K562 (cell line): Measurements from ENCODE around the gene NUMB.

ENCODE experiments used
- CC2D1A ChIP-seq: fragments of 450-650 bp; IDR thresholded peaks from 2 replicates; pipeline ENCODE4 v1.6.1; 2017; ENCODE audit warnings: mild to moderate bottlenecking
- FOXK1 ChIP-seq: sonication (generic); formaldehyde crosslinking; IDR thresholded peaks from 2 replicates; pipeline ENCODE4 v1.8.0; 2022; ENCODE audit warnings: missing genetic modification reagents, mild to moderate bottlenecking, borderline replicate concordance
- SIX5 ChIP-seq, 2 experiments: IDR thresholded peaks; 2 replicates each; pipeline ENCODE4 v1.6.1; 2011; ENCODE audit warnings: low read length in 2 of 2, borderline replicate concordance in 1 of 2, low read depth in 1 of 2, mild to moderate bottlenecking in 1 of 2, moderate library complexity in 1 of 2; ENCODE audit not compliant: insufficient read depth in 1 of 2
- TARDBP ChIP-seq: fragments of 450-650 bp; IDR thresholded peaks from 2 replicates; pipeline ENCODE4 v1.6.1; 2016
- TF ChIP-seq, protein P1 (sequence below): sonication (generic); formaldehyde crosslinking; IDR thresholded peaks from 2 replicates; pipeline ENCODE4 v1.8.0; 2022; ENCODE audit warnings: mild to moderate bottlenecking, low read depth, missing genetic modification reagents
- TF ChIP-seq, protein P2 (sequence below): sonication (generic); formaldehyde crosslinking; IDR thresholded peaks from 2 replicates; pipeline ENCODE4 v1.9.0; 2022; ENCODE audit warnings: mild to moderate bottlenecking, missing genetic modification reagents
- TF ChIP-seq, protein P3 (sequence below): IDR thresholded peaks from 2 replicates; pipeline ENCODE4 v1.6.1; 2012; ENCODE audit warnings: low read depth, low read length, improper control_type of control experiment, borderline replicate concordance
- TF ChIP-seq, protein P4 (sequence below), 3 experiments: IDR thresholded peaks in 2 of 3; conservative IDR thresholded peaks in 1 of 3; 2 replicates each; pipeline ENCODE4 v1.5.1; 2011 to 2012; ENCODE audit warnings: low read length in 3 of 3, mild to moderate bottlenecking in 3 of 3, control low read depth in 2 of 3, improper control_type of control experiment in 1 of 3, inconsistent platforms in 1 of 3, low read depth in 1 of 3, mixed read lengths in 1 of 3, moderate library complexity in 1 of 3; ENCODE audit not compliant: insufficient read depth in 2 of 3

DNA sequence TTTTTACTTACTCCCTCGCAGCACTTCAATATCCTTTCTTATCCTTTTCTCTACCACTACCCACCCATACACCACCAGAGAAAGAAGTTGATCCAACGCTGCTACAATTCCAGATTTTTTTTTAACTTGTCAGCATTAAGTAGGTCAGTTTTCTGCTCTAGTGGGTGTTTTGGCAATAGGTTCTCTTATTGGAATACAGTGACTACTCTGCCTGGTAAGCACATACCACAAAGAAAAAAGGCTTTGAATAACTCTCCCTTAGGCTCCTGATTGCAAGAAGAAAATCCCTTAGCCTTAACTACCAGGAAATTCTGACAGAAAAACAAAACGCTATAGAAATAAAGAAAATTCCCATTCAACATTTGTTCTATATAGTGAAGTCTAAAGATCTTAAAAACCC lies 72.0 kb downstream of the NUMB start:
- TF ChIP-seq, protein P1, sequence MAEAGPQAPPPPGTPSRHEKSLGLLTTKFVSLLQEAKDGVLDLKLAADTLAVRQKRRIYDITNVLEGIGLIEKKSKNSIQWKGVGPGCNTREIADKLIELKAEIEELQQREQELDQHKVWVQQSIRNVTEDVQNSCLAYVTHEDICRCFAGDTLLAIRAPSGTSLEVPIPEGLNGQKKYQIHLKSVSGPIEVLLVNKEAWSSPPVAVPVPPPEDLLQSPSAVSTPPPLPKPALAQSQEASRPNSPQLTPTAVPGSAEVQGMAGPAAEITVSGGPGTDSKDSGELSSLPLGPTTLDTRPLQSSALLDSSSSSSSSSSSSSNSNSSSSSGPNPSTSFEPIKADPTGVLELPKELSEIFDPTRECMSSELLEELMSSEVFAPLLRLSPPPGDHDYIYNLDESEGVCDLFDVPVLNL (CRISPR knock-in tag), result no peak
- no peak for TF ChIP-seq TARDBP
- no peak for TF ChIP-seq CC2D1A
- TF ChIP-seq, protein P2, sequence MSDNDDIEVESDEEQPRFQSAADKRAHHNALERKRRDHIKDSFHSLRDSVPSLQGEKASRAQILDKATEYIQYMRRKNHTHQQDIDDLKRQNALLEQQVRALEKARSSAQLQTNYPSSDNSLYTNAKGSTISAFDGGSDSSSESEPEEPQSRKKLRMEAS (CRISPR knock-in tag), result no peak
- TF ChIP-seq, protein P3, sequence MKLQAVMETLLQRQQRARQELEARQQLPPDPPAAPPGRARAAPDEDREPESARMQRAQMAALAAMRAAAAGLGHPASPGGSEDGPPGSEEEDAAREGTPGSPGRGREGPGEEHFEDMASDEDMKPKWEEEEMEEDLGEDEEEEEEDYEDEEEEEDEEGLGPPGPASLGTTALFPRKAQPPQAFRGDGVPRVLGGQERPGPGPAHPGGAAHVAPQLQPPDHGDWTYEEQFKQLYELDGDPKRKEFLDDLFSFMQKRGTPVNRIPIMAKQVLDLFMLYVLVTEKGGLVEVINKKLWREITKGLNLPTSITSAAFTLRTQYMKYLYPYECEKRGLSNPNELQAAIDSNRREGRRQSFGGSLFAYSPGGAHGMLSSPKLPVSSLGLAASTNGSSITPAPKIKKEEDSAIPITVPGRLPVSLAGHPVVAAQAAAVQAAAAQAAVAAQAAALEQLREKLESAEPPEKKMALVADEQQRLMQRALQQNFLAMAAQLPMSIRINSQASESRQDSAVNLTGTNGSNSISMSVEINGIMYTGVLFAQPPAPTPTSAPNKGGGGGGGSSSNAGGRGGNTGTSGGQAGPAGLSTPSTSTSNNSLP, result no peak
- TF ChIP-seq, protein P4, sequence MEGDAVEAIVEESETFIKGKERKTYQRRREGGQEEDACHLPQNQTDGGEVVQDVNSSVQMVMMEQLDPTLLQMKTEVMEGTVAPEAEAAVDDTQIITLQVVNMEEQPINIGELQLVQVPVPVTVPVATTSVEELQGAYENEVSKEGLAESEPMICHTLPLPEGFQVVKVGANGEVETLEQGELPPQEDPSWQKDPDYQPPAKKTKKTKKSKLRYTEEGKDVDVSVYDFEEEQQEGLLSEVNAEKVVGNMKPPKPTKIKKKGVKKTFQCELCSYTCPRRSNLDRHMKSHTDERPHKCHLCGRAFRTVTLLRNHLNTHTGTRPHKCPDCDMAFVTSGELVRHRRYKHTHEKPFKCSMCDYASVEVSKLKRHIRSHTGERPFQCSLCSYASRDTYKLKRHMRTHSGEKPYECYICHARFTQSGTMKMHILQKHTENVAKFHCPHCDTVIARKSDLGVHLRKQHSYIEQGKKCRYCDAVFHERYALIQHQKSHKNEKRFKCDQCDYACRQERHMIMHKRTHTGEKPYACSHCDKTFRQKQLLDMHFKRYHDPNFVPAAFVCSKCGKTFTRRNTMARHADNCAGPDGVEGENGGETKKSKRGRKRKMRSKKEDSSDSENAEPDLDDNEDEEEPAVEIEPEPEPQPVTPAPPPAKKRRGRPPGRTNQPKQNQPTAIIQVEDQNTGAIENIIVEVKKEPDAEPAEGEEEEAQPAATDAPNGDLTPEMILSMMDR (IDR thresholded peaks at IDR 0.05 in 2 of 3, conservative IDR thresholded peaks at IDR 0.05 in 1 of 3; ENCODE audit: insufficient read depth in 2 of 3, low read depth in 1 of 3, low read length in 3 of 3), result no peak
- TF ChIP-seq SIX5 (IDR thresholded peaks at IDR 0.05; ENCODE audit: borderline replicate concordance in 1 of 2, insufficient read depth in 1 of 2, low read depth in 1 of 2, low read length in 2 of 2), result no peak
- no peak for TF ChIP-seq FOXK1 (CRISPR knock-in tag)
